Endodermal cell (in vitro differentiated cells): ENCODE measurements around the gene ZNF593OS. TPM values are rescaled to one million over a fixed set of nuclear protein-coding genes. Genes with fewer than 3 reads are reported as not detected.

Source experiments
- DNase-seq: peaks from one replicate; pipeline ENCODE4 v3.0.0-alpha.2; 2017
- H3K27ac ChIP-seq: 2 replicates; pipeline ENCODE4 v1.5.1; 2013; ENCODE audit warnings: mild to moderate bottlenecking, low read depth, low read length, moderate library complexity
- H3K27me3 ChIP-seq: 2 replicates; pipeline ENCODE4 v1.6.1; 2013; ENCODE audit warnings: mild to moderate bottlenecking, low read length, moderate library complexity; ENCODE audit not compliant: insufficient read depth, control insufficient read depth, poor library complexity, severe bottlenecking
- H3K36me3 ChIP-seq: 2 replicates; pipeline ENCODE4 v1.7.0; 2013; ENCODE audit warnings: mild to moderate bottlenecking, low read length, moderate library complexity; ENCODE audit not compliant: control insufficient read depth, insufficient read depth
- H3K4me1 ChIP-seq: one replicate; pipeline ENCODE4 v1.7.0; 2013; ENCODE audit warnings: low read length; ENCODE audit not compliant: control insufficient read depth, insufficient read depth
- H3K4me3 ChIP-seq: 2 replicates; pipeline ENCODE4 v1.5.1; 2013; ENCODE audit warnings: mild to moderate bottlenecking, low read length, moderate library complexity
- H3K9ac ChIP-seq: 2 replicates; pipeline ENCODE4 v1.6.1; 2013; ENCODE audit warnings: mild to moderate bottlenecking, low read length, moderate library complexity; ENCODE audit not compliant: poor library complexity, severe bottlenecking; ENCODE audit errors: extremely low read depth
- H3K9me3 ChIP-seq: 2 replicates; pipeline ENCODE4 v1.6.1; 2013; ENCODE audit warnings: mild to moderate bottlenecking, low read length, moderate library complexity; ENCODE audit not compliant: control insufficient read depth
- H3K27ac Mint-ChIP-seq: 2 replicates; pipeline ENCODE4 v1.8.0; 2020; ENCODE audit warnings: mixed read lengths
- H3K27me3 Mint-ChIP-seq: 2 replicates; pipeline ENCODE4 v1.8.0; 2021; ENCODE audit warnings: mild to moderate bottlenecking, mixed read lengths; ENCODE audit not compliant: insufficient read depth
- H3K36me3 Mint-ChIP-seq: 2 replicates; pipeline ENCODE4 v1.8.0; 2020; ENCODE audit warnings: low read depth, mixed read lengths
- H3K4me1 Mint-ChIP-seq: 2 replicates; pipeline ENCODE4 v1.8.0; 2020; ENCODE audit warnings: mixed read lengths
- H3K4me3 Mint-ChIP-seq: 2 replicates; pipeline ENCODE4 v1.8.0; 2020; ENCODE audit warnings: mild to moderate bottlenecking, moderate library complexity, mixed read lengths
- H3K9me3 Mint-ChIP-seq: 2 replicates; pipeline ENCODE4 v1.8.0; 2020; ENCODE audit warnings: mild to moderate bottlenecking, mixed read lengths
- CTCF ChIP-seq: fragments of 200-600 bp; sonication (generic); conservative IDR thresholded peaks from 2 replicates; pipeline ENCODE4 v1.5.0; 2021; ENCODE audit warnings: antibody characterized with exemption, mild to moderate bottlenecking
- WGBS, 2 experiments: methylation state at CpG; one replicate each; pipeline versions ENCODE4 v1.1.5 to v1.1.7; 2013; ENCODE audit warnings: missing lambda C conversion rate in 2 of 2, mixed read lengths in 1 of 2; ENCODE audit not compliant: insufficient coverage in 1 of 2, insufficient read length in 1 of 2; 5-methylcytosine and 5-hydroxymethylcytosine counted together
- total RNA-seq, 2 donors: library from RNA; stranded (reverse); fragmentation: NEBNext Ultra II Directional in 1 of 2; extraction: Animal tissue kit (Norgen Biotek cat#: 25700) in 1 of 2; gene quantifications; 2 replicates in 1 of 2; 3 replicates in 1 of 2; pipeline ENCODE4 v1.2.1, GENCODE V29; 2021

ZNF593OS gene
- total RNA-seq, 2 donors from 2014 or later: not detected

GRCh38 chr1:26163684-26164035 is 8.0 kb downstream of the ZNF593OS start:
- Histone ChIP-seq H3K9ac (no peak overlapping the region), H3K27me3 (peaks cover 47% of the 10 kb centered on the region), H3K9me3 (no peaks in the 10 kb centered on the region), H3K27ac (no peak overlapping the region), H3K4me1 (peaks cover 7% of the 10 kb centered on the region), H3K36me3 (no peaks in the 10 kb centered on the region), H3K4me3 (no peak overlapping the region)
- Mint-ChIP-seq H3K27ac (no peak overlapping the region), H3K4me1 (peaks cover 39% of the 10 kb centered on the region), H3K4me3 (peak overlapping the region; percentile 67), H3K9me3 (no peaks in the 10 kb centered on the region), H3K27me3 (peaks cover 73% of the 10 kb centered on the region), H3K36me3 (no peaks in the 10 kb centered on the region)
- WGBS, 2 experiments: 89 to 92% methylated on average over 9 of the region's 9 CpGs
- DNase-seq: no peak
- TF ChIP-seq CTCF: no peak

- H3K27me3 ChIP-seq: peaks cover 47% of the 10 kb centered on the region
- no peaks in the 10 kb centered on the region for H3K36me3 Mint-ChIP-seq
- DNase-seq: no peak
- WGBS, 2 experiments: 43 to 50% methylated on average over 20 to 21 of the region's 21 CpGs
- peaks cover 7% of the 10 kb centered on the region for H3K4me1 ChIP-seq
- no peaks in the 10 kb centered on the region for H3K36me3 ChIP-seq
- H3K9me3 ChIP-seq: no peaks in the 10 kb centered on the region
- peaks cover 49% of the 10 kb centered on the region for H3K4me1 Mint-ChIP-seq
- H3K27ac ChIP-seq: no peak overlapping the region
- TF ChIP-seq CTCF: no peak
- H3K4me3 ChIP-seq: peak overlapping the region; percentile 60
- H3K4me3 Mint-ChIP-seq: peak overlapping the region; percentile 47
- no peaks in the 10 kb centered on the region for H3K9me3 Mint-ChIP-seq
- no peak overlapping the region for H3K9ac ChIP-seq
- no peak overlapping the region for H3K27ac Mint-ChIP-seq
- H3K27me3 Mint-ChIP-seq: peaks cover 70% of the 10 kb centered on the region
These were observed 9.4 kb downstream of the ZNF593OS start for GRCh38 chr1:26162220-26162709.

- Mint-ChIP-seq H3K27ac (no peak overlapping the region), H3K27me3 (peaks cover 68% of the 10 kb centered on the region), H3K4me1 (peaks cover 47% of the 10 kb centered on the region), H3K36me3 (no peaks in the 10 kb centered on the region), H3K9me3 (no peaks in the 10 kb centered on the region), H3K4me3 (peak overlapping the region; percentile 47)
- Histone ChIP-seq H3K27me3 (peaks cover 47% of the 10 kb centered on the region), H3K9ac (peak overlapping the region; percentile 38), H3K9me3 (no peaks in the 10 kb centered on the region), H3K27ac (no peak overlapping the region), H3K4me1 (peaks cover 7% of the 10 kb centered on the region), H3K4me3 (peak overlapping the region; percentile 60), H3K36me3 (no peaks in the 10 kb centered on the region)
- 4 to 5% methylated on average over 31 to 98 of the region's 98 CpGs for WGBS, 2 experiments
- peak; percentile 86 for DNase-seq
- TF ChIP-seq CTCF: peak; percentile 42
These were observed 10.0 kb downstream of the ZNF593OS start for GRCh38 chr1:26161415-26162219.
